Measurements from ENCODE around the gene NCOR2.
A peak's percentile ranks its signal among the peaks of the same experiment; 100 is the strongest.

The NCOR2 gene

DNA sequence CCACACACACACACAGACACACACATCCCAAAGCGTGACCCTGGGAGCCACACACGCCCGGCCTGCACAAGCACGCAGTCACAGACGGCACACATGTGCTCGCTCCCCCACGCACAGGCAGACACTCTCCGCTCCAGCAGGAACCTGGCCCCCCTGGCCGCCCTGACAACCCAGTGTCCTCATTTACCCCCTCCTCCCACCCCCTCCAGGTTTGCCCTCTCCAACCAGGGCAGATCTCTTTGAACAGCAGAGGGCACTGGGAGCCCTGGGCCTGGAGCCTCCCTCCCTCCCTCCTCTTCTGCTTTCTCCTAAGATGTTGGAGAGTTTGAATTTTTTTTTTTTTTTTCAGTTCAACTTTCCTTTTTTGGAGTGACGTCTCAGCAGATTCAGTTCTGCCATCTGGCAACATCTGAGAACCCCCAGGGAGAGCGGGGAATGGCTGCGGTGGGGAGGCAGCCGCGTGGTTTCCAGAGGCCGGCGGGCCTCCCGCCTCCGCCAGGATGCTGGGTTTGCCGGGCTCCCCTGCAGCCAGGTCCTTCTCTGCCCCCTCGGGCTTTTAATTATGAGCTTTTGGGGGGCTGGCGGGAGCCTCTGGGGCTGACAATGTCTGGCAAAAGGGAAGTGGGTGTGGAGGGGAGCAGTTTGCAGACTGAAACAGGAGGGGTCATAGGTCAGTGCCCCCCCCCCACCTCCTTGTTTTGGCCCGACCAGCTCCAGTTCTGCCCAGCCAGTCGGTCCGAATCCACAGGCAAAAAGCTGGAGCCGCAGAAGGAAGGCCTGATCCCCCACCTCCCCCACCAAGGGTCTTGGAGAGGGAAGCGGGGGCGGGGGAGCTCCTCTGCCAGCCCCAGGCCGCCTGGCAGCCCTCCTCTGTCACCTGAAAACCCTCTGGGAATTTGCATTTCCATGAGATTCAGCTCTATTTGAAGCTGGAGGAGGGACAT is 1.3 kb upstream of the NCOR2 start:
- DNase-seq (ENCODE audit: low read depth): peak; percentile 96
- TF ChIP-seq, protein P1, sequence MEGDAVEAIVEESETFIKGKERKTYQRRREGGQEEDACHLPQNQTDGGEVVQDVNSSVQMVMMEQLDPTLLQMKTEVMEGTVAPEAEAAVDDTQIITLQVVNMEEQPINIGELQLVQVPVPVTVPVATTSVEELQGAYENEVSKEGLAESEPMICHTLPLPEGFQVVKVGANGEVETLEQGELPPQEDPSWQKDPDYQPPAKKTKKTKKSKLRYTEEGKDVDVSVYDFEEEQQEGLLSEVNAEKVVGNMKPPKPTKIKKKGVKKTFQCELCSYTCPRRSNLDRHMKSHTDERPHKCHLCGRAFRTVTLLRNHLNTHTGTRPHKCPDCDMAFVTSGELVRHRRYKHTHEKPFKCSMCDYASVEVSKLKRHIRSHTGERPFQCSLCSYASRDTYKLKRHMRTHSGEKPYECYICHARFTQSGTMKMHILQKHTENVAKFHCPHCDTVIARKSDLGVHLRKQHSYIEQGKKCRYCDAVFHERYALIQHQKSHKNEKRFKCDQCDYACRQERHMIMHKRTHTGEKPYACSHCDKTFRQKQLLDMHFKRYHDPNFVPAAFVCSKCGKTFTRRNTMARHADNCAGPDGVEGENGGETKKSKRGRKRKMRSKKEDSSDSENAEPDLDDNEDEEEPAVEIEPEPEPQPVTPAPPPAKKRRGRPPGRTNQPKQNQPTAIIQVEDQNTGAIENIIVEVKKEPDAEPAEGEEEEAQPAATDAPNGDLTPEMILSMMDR (conservative IDR thresholded peaks at IDR 0.05; ENCODE audit: low read length): peak; percentile 70
- no peak overlapping the region for H3K4me3 ChIP-seq (ENCODE audit: low read length)

DNA sequence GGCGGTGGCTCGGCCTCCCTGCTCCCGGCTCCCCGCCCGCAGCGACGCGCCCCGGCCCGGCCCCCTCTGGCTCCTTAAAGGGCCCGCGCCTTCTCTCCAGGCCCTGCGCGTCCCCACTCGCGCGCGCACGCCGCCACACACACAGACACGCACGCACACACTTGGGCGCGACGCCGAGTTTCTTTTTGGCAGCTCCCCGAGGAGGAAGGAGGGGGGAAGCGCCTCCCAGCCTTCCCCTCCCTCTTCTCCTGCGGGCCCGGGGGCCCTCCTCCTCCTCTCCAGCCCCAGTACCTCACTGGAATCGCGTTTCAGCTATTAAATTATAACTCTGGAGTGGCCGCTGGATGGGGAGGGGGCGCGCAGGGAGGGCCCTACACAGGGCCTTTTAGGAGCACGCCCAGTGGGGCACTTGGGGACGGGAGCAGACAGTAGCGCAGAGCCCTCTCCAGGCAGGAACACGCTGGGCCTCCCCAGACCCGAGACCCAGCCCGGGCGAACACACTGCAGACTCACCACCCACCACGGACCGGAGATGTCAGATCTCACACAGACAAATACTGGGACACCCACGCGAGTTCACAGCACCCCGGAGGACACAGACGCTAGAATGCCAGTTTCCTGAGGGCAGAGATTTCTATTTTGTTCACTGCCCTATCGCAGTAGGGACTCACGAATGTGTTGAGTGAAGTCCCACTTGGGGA is 411 bp upstream of the NCOR2 start:
- peak overlapping the region; percentile 33 for H3K4me3 ChIP-seq (ENCODE audit: low read length)
- DNase-seq (ENCODE audit: low read depth): peak; percentile 99
- TF ChIP-seq, protein P1 (conservative IDR thresholded peaks at IDR 0.05; ENCODE audit: low read length): no peak; the same call in 1 of the 2 replicates

DNA sequence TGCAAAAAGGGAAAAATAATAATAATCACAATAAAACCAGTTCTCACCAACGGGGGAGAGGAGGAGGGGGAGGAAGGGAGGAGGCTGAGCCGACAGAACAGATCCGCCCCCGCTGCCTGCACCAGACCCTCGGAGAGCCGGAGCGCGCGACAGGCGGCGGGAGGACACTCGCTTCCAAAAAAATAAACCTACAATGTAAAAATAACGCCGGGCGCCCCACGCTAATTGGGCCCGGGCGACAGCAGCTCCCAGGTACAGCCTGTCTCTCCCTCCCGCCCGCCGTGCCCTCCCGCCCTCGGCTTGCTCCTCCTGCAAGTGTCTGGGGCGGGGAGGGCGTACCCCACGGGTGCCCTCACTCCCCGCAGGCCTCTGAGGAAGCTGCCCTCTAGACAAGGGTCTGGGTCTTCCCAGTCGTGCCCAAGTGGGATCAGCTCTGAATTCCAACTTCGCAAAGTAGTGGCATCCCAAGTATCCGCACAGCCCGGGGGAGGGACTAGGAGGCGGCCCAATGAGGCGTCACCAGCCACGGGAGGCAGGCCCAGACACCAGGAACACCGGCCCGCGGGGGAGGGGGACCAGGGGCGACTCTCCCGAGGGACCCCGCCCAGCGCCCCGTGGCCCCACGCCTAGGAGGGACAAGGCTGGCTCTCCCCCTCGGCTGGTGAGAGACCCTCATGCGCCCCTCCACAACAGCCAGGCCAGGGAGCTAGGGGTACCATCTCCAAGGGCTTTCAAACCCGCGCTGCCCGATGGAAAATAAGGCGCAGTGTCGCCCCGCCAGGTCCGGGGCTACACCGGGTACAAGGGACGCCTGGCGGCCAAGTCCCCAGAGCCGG is 1.0 kb downstream of the NCOR2 start:
- peak overlapping the region; percentile 88 for H3K4me3 ChIP-seq (ENCODE audit: low read length)
- TF ChIP-seq, protein P1 (conservative IDR thresholded peaks at IDR 0.05; ENCODE audit: low read length): no peak
- peak; percentile 70 for DNase-seq (ENCODE audit: low read depth)

DNA sequence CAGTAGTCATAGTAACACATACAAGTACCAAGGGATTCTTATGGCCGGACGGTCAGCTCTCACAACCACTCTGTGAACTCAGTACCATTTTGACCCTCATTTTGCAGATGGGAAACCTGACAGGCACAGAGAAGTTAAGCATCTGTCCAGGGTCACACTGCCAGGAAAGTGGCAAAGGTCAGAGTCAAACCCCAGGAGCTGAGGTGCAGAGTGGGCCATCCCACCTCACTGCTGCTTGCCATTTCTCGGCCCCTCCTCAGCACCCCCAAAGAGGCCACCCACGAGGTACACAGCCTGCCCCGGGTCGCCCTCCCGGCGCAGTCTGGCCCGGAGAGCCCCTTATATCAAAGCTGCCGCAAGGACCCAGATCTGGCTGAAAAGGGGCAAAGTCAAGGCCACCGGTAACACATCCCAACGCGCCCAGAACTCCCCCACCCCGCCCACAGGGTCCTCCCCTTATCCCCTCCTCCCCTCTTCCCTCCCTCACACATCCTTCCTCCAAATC is 1.7 kb downstream of the NCOR2 start:
- peak overlapping the region; percentile 88 for H3K4me3 ChIP-seq (ENCODE audit: low read length)
- no peak for DNase-seq (ENCODE audit: low read depth)
- TF ChIP-seq, protein P1 (conservative IDR thresholded peaks at IDR 0.05; ENCODE audit: low read length): no peak

DNA sequence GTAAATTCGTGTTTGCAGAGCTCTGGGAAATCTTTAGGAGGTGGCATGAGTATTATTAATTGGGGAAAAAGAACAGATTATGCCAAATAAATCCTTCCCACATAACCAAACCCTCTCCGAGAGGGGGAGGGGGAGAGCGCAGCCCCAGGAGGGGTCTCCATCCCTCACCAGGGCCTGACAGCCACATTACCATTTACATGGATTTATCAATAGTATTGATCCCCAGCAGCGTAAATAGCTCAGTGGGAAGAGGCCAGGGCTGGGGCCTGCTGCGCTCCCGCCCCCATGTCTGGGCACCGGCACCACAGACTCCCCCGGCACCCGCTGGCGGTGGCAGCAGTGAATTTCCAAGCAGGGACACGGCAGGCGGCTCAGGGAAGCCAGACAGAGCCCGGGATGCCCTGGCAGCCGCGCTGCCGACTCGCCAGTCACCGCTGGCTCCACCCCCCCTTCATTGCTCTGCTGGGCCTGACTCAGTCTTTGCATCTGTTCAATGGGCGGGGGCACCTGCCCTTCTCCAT is 2.4 kb downstream of the NCOR2 start:
- no peak for DNase-seq (ENCODE audit: low read depth)
- H3K4me3 ChIP-seq (ENCODE audit: low read length): peak overlapping the region; percentile 88
- TF ChIP-seq, protein P1 (conservative IDR thresholded peaks at IDR 0.05; ENCODE audit: low read length): no peak

DNA sequence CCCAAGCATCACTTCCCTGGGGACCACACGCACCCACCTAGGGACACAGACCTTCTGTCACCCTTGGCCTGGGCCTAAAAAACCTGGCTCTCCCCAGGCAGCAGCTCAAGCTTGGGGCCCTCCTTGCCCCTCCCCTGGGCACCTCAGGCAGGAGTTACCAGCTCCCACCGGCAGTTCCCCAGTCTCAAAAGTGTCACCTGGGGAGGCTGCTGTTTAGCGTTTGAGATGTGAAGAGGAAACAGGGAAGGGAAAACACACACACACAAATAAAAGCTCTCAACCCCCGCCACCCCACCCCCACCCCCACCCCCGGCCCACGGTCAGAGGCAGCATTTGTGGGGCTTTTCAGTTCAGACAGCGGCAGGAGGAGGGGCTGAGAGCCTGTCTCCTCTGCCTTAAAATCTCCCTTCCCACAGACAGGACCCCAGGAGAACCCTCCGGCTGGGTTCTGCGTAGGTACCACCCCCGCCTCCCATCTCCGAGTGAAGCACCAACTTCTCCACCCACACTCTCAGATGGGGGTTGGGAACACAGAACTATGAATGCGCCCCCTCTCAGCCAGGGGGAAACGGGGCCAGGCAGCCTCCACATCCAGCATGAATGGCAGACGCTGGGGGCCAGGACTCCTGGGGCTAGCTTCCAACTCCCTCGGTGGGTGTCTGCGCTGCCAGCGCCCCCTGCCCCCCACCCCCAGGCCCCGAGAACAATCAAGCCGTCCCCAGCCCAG is 3.0 kb downstream of the NCOR2 start:
- TF ChIP-seq, protein P1 (conservative IDR thresholded peaks at IDR 0.05; ENCODE audit: low read length): no peak
- DNase-seq (ENCODE audit: low read depth): no peak
- peak overlapping the region; percentile 88; the same call in 1 of the 2 replicates for H3K4me3 ChIP-seq (ENCODE audit: low read length)

Data from AG10803 (cell line).